ENCODE data around the gene CLASP2.
"Not testable (repeated sequence)": the region's sequence is repeated elsewhere in the genome, so short reads cannot be mapped to it uniquely, and the experiment has no call there.

Gene CLASP2

GRCh38 chr3:33652736-33653135 lies 65.3 kb downstream of the CLASP2 start:
- no peak for DNase-seq (ENCODE audit: insufficient read length, low spot score)
- FAIRE-seq = no peak
- no peak for TF ChIP-seq CTCF (IDR thresholded peaks at IDR 0.05; ENCODE audit: insufficient read depth, missing control alignments)

GRCh38 chr3:33651101-33651500 lies 67.0 kb downstream of the CLASP2 start:
- DNase-seq (ENCODE audit: insufficient read length, low spot score); FAIRE-seq: not testable (repeated sequence)

- TF ChIP-seq CTCF (IDR thresholded peaks at IDR 0.05; ENCODE audit: insufficient read depth, missing control alignments) = no peak
- no peak for DNase-seq (ENCODE audit: insufficient read length, low spot score)
- no peak for FAIRE-seq
Measured at GRCh38 chr3:33650495-33650894, 67.6 kb downstream of the CLASP2 start.

GRCh38 chr3:33648793-33649192 lies 69.3 kb downstream of the CLASP2 start:
- FAIRE-seq (no peak), DNase-seq (ENCODE audit: insufficient read length, low spot score) (no peak)
- no peak for TF ChIP-seq CTCF (IDR thresholded peaks at IDR 0.05; ENCODE audit: insufficient read depth, missing control alignments)

- no peak for TF ChIP-seq CTCF (IDR thresholded peaks at IDR 0.05; ENCODE audit: insufficient read depth, missing control alignments)
- DNase-seq (ENCODE audit: insufficient read length, low spot score) = no peak
- FAIRE-seq = no peak
Measured at GRCh38 chr3:33646406-33646805, 71.6 kb downstream of the CLASP2 start.

GRCh38 chr3:33645060-33645647 lies 72.9 kb downstream of the CLASP2 start:
- no peak for TF ChIP-seq CTCF (IDR thresholded peaks at IDR 0.05; ENCODE audit: insufficient read depth, missing control alignments)
- DNase-seq (ENCODE audit: insufficient read length, low spot score) = peak; percentile 26
- peak; percentile 88 for FAIRE-seq

GRCh38 chr3:33644582-33644981 lies 73.5 kb downstream of the CLASP2 start:
- no peak for DNase-seq (ENCODE audit: insufficient read length, low spot score)
- no peak for TF ChIP-seq CTCF (IDR thresholded peaks at IDR 0.05; ENCODE audit: insufficient read depth, missing control alignments)
- FAIRE-seq = no peak

GRCh38 chr3:33642806-33643205 lies 75.2 kb downstream of the CLASP2 start:
- FAIRE-seq (no peak), DNase-seq (ENCODE audit: insufficient read length, low spot score) (no peak)
- TF ChIP-seq CTCF (IDR thresholded peaks at IDR 0.05; ENCODE audit: insufficient read depth, missing control alignments) = no peak

All from D721Med (cell line).